Renal cortical epithelial cell (primary cell): ENCODE measurements around the gene DGKQ. TPM values are rescaled to one million over a fixed set of nuclear protein-coding genes. Genes with fewer than 3 reads are reported as not detected.
"Not testable (repeated sequence)": the region's sequence is repeated elsewhere in the genome, so short reads cannot be mapped to it uniquely, and the experiment has no call there.

Source experiments
- DNase-seq: peaks from one replicate; pipeline ENCODE4 v3.0.0-alpha.2; 2011; ENCODE audit warnings: low read depth
- total RNA-seq: library from RNA; depleted of rRNA; stranded (reverse); fragments of >200 nt; gene quantifications from 2 replicates; pipeline ENCODE4 v1.2.3, GENCODE V29; 2014

DGKQ gene
- total RNA-seq, 1 donor from 2014 or later = 21.8 TPM

- DNase-seq = peak; percentile 72
These were observed 37.1 kb upstream of the DGKQ start for GRCh38 chr4:1010395-1011021.

- DNase-seq = no peak
These were observed 36.4 kb upstream of the DGKQ start for GRCh38 chr4:1009542-1010394.

GRCh38 chr4:1008840-1009541 lies 35.6 kb upstream of the DGKQ start:
- no peak for DNase-seq

GRCh38 chr4:1006856-1007255 lies 33.5 kb upstream of the DGKQ start:
- no peak for DNase-seq

GRCh38 chr4:1004557-1005485 lies 31.5 kb upstream of the DGKQ start:
- no peak for DNase-seq

GRCh38 chr4:1004071-1004418 lies 30.7 kb upstream of the DGKQ start:
- no peak for DNase-seq

- DNase-seq = no peak
These were observed 30.1 kb upstream of the DGKQ start for GRCh38 chr4:1003271-1004070.

- no peak for DNase-seq
These were observed 29.4 kb upstream of the DGKQ start for GRCh38 chr4:1002631-1003251.

GRCh38 chr4:1002131-1002630 lies 28.8 kb upstream of the DGKQ start:
- no peak for DNase-seq

- no peak for DNase-seq
These were observed 28.3 kb upstream of the DGKQ start for GRCh38 chr4:1001561-1002130.

GRCh38 chr4:1000686-1001260 lies 27.4 kb upstream of the DGKQ start:
- DNase-seq = no peak

- DNase-seq = no peak
These were observed 26.6 kb upstream of the DGKQ start for GRCh38 chr4:999882-1000425.

GRCh38 chr4:999240-999863 lies 26.0 kb upstream of the DGKQ start:
- not testable (repeated sequence) for DNase-seq

- DNase-seq = no peak
These were observed 24.8 kb upstream of the DGKQ start for GRCh38 chr4:998096-998691.

- DNase-seq = no peak
These were observed 24.2 kb upstream of the DGKQ start for GRCh38 chr4:997375-998071.

GRCh38 chr4:996997-997374 lies 23.6 kb upstream of the DGKQ start:
- DNase-seq = no peak
